Keratinocyte (primary cell): ENCODE results near the gene CGREF1. TPM values are rescaled to one million over a fixed set of nuclear protein-coding genes. Genes with fewer than 3 reads are reported as not detected.

Experiments used
- DNase-seq: peaks from one replicate; pipeline ENCODE4 v3.0.0-alpha.2; 2011; ENCODE audit warnings: low read depth, missing footprints, low spot score
- FAIRE-seq: peaks from 2 replicates; lab custom pipeline; 2011; peaks lifted over from hg19 to GRCh38; lab: Jason Lieb, UNC
- H2AFZ ChIP-seq: 2 replicates; pipeline ENCODE4 v1.6.0; 2012; ENCODE audit warnings: low read length, control low read depth, inconsistent platforms; ENCODE audit not compliant: control insufficient read depth
- H3K27ac ChIP-seq: 2 replicates; pipeline ENCODE4 v1.5.1; 2011; ENCODE audit warnings: low read length; ENCODE audit not compliant: control insufficient read depth, insufficient read depth
- H3K27me3 ChIP-seq: 3 replicates; pipeline ENCODE4 v1.6.0; 2011; ENCODE audit warnings: low read length; ENCODE audit not compliant: control insufficient read depth, insufficient read depth; ENCODE audit errors: extremely low read depth
- H3K36me3 ChIP-seq, 2 experiments: 2 replicates in 1 of 2; 3 replicates in 1 of 2; pipeline ENCODE4 v1.5.1; 2011; ENCODE audit warnings: low read length in 2 of 2, mild to moderate bottlenecking in 1 of 2; ENCODE audit not compliant: control insufficient read depth in 2 of 2, insufficient read depth in 2 of 2; ENCODE audit errors: extremely low read depth in 1 of 2
- H3K4me1 ChIP-seq: 3 replicates; pipeline ENCODE4 v1.5.1; 2011; ENCODE audit warnings: low read length; ENCODE audit not compliant: control insufficient read depth, insufficient read depth; ENCODE audit errors: extremely low read depth
- H3K4me2 ChIP-seq: 3 replicates; pipeline ENCODE4 v1.6.0; 2011; ENCODE audit warnings: low read depth, low read length; ENCODE audit not compliant: control insufficient read depth, insufficient read depth; ENCODE audit errors: extremely low read depth
- H3K4me3 ChIP-seq, 3 experiments: fragments of 200-600 bp in 1 of 3; sonication (generic) in 1 of 3; 2 replicates in 2 of 3; 3 replicates in 1 of 3; pipeline ENCODE4 v1.5.1; 2011 to 2016; ENCODE audit warnings: low read length in 3 of 3, mild to moderate bottlenecking in 3 of 3, control low read depth in 2 of 3, inconsistent platforms in 1 of 3, low read depth in 1 of 3, mixed read lengths in 1 of 3, mixed run types in 1 of 3, moderate library complexity in 1 of 3; ENCODE audit not compliant: control insufficient read depth in 2 of 3, insufficient read depth in 2 of 3; ENCODE audit errors: extremely low read depth in 1 of 3
- H3K79me2 ChIP-seq: 2 replicates; pipeline ENCODE4 v1.6.0; 2012; ENCODE audit warnings: low read length; ENCODE audit not compliant: control insufficient read depth, insufficient read depth
- H3K9ac ChIP-seq: 3 replicates; pipeline ENCODE4 v1.6.0; 2011; ENCODE audit warnings: low read length; ENCODE audit not compliant: control insufficient read depth, insufficient read depth; ENCODE audit errors: extremely low read depth
- H3K9me1 ChIP-seq: 3 replicates; pipeline ENCODE4 v1.6.0; 2011; ENCODE audit warnings: low read length; ENCODE audit not compliant: control insufficient read depth, insufficient read depth; ENCODE audit errors: extremely low read depth
- H3K9me3 ChIP-seq: 2 replicates; pipeline ENCODE4 v1.5.1; 2012; ENCODE audit warnings: low read depth, low read length; ENCODE audit not compliant: control insufficient read depth
- H4K20me1 ChIP-seq: 3 replicates; pipeline ENCODE4 v1.6.0; 2011; ENCODE audit warnings: low read length; ENCODE audit not compliant: control insufficient read depth, insufficient read depth; ENCODE audit errors: extremely low read depth
- EZH2 ChIP-seq: IDR thresholded peaks from one replicate; pipeline ENCODE4 v1.6.1; 2012; ENCODE audit warnings: inconsistent platforms, mild to moderate bottlenecking, low read length, moderate library complexity
- dilution Hi-C: fragments of 300-500 bp; cut with MboI; formaldehyde crosslinking; loops from one replicate; pipeline ENCODE4 v1.7.0; 2020; ENCODE audit warnings: low sequenced_read_pairs; ENCODE audit not compliant: extremely low pct_ligation_motif_present
- polyA plus RNA-seq, 5 experiments: library from polyadenylated mRNA; depleted of rRNA in 3 of 5; stranded (reverse) in 3 of 5; stranded (forward) in 1 of 5; unstranded in 1 of 5; fragments of >200 nt; gene quantifications; 1 replicate in 1 of 5; 2 replicates in 3 of 5; 3 replicates in 1 of 5; pipeline versions ENCODE4 v1.2.1 to v1.2.3, GENCODE V29; 2011 to 2012; ENCODE audit warnings: missing spikeins in 2 of 5, low read depth in 1 of 5, low replicate concordance in 1 of 5
- TF ChIP-seq, protein P1 (sequence below), 3 experiments: IDR thresholded peaks in 1 of 3; conservative IDR thresholded peaks in 1 of 3; optimal IDR thresholded peaks in 1 of 3; 2 replicates in 2 of 3; 3 replicates in 1 of 3; pipeline versions ENCODE3 to v1.5.1; 2011; ENCODE audit warnings: low read length in 3 of 3, mild to moderate bottlenecking in 3 of 3, moderate library complexity in 2 of 3, control low read depth in 1 of 3, inconsistent platforms in 1 of 3; ENCODE audit not compliant: insufficient read depth in 2 of 3; ENCODE audit errors: extremely low read depth in 1 of 3

The CGREF1 gene
- polyA plus RNA-seq, 1 donor (not counting 4 experiments of a cell fraction or from before 2014, with no cell fraction given) = 1.3 TPM

DNA sequence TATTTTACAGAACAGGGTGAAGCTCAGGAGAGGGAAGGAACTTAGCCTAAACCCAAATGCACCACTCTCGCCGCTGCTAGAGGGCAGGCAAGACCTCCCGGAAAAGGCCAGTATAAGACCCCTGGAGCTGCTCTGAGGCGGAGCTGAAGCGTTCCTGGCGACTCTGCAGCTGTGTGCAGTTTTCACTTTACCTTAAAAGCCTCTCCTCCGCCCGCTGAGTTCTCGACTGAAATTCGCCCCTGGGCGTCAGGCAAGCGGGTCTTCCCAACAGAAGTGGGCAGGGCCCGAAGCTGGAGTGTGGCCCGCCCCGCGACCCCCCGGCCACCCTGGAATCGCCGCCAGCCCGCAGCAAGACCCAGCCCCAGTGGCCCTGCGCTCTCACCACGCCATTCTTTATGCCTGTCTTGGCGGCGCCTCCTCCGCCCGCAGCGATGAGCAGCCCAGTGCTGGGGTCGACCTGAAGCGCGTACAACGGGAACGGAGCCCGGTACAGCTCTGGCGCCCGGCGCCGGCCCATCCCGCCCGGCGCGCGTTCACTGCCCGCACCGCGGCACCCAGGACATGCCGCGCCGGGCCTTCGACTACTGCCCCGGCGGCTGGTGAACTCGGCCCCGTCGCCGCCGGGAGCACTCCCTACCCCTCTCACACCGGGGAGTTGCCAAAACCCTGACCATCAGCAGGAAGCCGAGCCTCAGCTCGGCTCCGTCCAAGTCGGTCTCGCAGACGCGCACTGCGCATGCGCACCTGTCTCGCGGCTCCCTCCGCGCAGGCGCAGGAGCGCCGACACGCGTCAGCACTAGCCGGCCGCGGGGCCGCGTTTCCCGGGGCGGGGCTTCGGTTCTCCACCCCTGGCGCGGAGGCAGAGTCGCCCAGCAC, 15.2 kb upstream of the CGREF1 start, which contains the start of gene PREB:
PREB (minus strand) TSS at position 732 of the 876 bp plus-strand sequence; CDS start at position 517, 215 bp downstream.
- FAIRE-seq = no peak
- Histone ChIP-seq H3K79me2 (peaks cover 20% of the 10 kb centered on the region), H3K4me1 (peaks cover 7% of the 10 kb centered on the region), H3K4me2 (peak within 1 kb of the TSS; percentile 95), H2AFZ (peak within 1 kb of the TSS; percentile 60), H3K36me3 (peaks cover 20 to 26% of the 10 kb centered on the region in 2 experiments), H4K20me1 (no peaks in the 10 kb centered on the region), H3K4me3 (peak within 1 kb of the TSS; percentile 71 to 95 (median 82)), H3K9me1 (no peaks in the 10 kb centered on the region), H3K27ac (peak within 1 kb of the TSS; percentile 58), H3K27me3 (no peaks in the 10 kb centered on the region), H3K9ac (peak within 1 kb of the TSS; percentile 84), H3K9me3 (no peaks in the 10 kb centered on the region)
- dilution Hi-C loops = no loop called here
- TF ChIP-seq, protein P1, sequence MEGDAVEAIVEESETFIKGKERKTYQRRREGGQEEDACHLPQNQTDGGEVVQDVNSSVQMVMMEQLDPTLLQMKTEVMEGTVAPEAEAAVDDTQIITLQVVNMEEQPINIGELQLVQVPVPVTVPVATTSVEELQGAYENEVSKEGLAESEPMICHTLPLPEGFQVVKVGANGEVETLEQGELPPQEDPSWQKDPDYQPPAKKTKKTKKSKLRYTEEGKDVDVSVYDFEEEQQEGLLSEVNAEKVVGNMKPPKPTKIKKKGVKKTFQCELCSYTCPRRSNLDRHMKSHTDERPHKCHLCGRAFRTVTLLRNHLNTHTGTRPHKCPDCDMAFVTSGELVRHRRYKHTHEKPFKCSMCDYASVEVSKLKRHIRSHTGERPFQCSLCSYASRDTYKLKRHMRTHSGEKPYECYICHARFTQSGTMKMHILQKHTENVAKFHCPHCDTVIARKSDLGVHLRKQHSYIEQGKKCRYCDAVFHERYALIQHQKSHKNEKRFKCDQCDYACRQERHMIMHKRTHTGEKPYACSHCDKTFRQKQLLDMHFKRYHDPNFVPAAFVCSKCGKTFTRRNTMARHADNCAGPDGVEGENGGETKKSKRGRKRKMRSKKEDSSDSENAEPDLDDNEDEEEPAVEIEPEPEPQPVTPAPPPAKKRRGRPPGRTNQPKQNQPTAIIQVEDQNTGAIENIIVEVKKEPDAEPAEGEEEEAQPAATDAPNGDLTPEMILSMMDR (optimal IDR thresholded peaks at IDR 0.05 in 1 of 3, IDR thresholded peaks at IDR 0.05 in 1 of 3, conservative IDR thresholded peaks at IDR 0.05 in 1 of 3; ENCODE audit: extremely low read depth in 1 of 3, insufficient read depth in 2 of 3, low read length in 3 of 3) = peak in 1 of 3 experiments; percentile 25
- TF ChIP-seq EZH2 = no peak
- peak; percentile 71 for DNase-seq

DNA sequence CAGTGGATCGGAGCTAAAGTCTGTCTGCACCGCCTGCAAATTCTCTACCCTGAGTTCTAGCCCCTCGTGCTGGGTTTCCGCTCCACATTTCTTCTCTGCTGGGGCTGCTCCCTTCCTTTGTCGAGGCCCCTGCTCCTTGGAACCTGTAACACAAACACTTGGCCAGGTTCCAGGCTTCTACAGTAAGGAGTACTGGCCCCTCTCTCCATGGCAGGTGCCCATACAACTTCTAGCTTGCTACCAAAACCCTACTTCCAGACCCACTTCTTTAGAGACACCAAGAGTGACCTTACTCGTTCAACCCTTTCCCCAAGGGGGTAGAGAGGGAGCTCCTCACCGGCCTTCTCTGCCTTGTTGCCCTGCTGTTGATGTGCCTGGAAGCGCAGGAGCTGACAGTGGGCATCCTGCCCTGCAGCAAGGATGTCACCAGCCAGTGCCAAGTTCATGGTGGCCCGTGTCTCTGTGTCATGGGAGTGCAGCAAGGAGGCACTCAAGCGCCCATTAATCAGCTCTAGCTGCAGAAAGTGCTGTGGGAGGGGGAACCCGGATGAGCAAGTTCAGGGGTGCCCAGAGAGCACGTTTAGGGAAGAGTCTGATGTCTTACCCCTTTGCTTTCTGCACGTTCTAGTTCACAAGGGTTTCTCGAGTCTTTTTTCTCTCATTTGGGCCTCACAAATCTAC, 14.4 kb upstream of the CGREF1 start:
- H3K79me2 ChIP-seq = peaks cover 20% of the 10 kb centered on the region
- H3K9me1 ChIP-seq = no peaks in the 10 kb centered on the region
- no peaks in the 10 kb centered on the region for H4K20me1 ChIP-seq
- DNase-seq = no peak
- peak overlapping the region; percentile 71 to 95 (median 82) for H3K4me3 ChIP-seq
- no peak for TF ChIP-seq EZH2
- TF ChIP-seq, protein P1 (optimal IDR thresholded peaks at IDR 0.05 in 1 of 3, IDR thresholded peaks at IDR 0.05 in 1 of 3, conservative IDR thresholded peaks at IDR 0.05 in 1 of 3; ENCODE audit: extremely low read depth in 1 of 3, insufficient read depth in 2 of 3, low read length in 3 of 3) = no peak
- peak overlapping the region; percentile 58 for H3K27ac ChIP-seq
- peak overlapping the region; percentile 95 for H3K4me2 ChIP-seq
- H3K36me3 ChIP-seq = peaks cover 20 to 26% of the 10 kb centered on the region in 2 experiments
- H3K9ac ChIP-seq = peak overlapping the region; percentile 84
- H3K27me3 ChIP-seq = no peaks in the 10 kb centered on the region
- H2AFZ ChIP-seq = no peak overlapping the region
- no peak for FAIRE-seq
- peaks cover 7% of the 10 kb centered on the region for H3K4me1 ChIP-seq
- dilution Hi-C loops = no loop called here
- no peaks in the 10 kb centered on the region for H3K9me3 ChIP-seq
